ENCODE results near the gene FOXD4L5.
"Not testable (repeated sequence)": the region's sequence is repeated elsewhere in the genome, so short reads cannot be mapped to it uniquely, and the experiment has no call there.

FOXD4L5 gene

DNA sequence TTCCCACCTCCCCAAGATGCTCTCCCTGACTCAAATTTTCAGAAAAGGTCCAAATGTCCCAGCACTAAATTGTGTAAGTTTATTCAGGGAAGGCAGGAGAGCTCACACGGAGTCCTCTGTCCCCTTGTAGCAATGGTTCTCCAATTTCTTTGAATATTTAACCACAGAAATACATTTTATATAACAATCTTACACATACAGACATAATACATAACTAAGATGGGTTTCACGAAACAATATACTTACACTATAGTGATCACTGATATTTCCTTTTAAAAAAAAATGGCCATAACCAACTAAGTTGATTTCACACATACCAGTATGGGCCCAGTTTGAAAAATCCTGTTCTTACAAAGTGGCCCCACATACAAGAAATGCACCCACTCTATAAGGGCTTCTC is at the start of gene FOXD4L5:
FOXD4L5 (minus strand) TSS at position 101 of the 400 bp plus-strand sequence. CDS start 832 bp downstream, outside the sequence.
- not testable (repeated sequence) for ATAC-seq

- not testable (repeated sequence) for ATAC-seq
These were observed 1.1 kb downstream of the FOXD4L5 start for GRCh38 chr9:65283943-65284342.

DNA sequence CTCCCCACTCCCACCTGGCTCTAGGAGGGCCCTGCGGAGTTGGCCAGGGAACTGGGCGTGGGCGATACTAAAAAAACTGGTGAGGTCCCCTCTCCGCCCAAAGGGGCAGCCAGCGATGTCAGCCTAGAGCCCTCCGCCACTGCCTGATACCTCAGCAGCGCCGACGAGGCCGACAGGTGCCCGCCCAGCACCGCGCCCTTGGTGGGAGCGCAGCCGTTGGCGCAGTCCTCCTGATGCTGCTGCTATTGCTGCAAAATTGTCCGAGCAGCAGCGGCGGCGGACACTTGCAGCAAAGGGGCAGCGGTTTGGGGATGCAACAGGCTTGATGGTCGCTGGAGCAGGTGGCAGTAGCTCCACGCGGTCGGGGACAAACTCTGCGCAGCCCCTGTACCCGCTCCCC is 2.0 kb downstream of the FOXD4L5 start:
- ATAC-seq: peak; percentile 31; the same call in 1 of the 3 replicates
